Measurements from ENCODE around the gene MSI2.

The MSI2 gene

DNA sequence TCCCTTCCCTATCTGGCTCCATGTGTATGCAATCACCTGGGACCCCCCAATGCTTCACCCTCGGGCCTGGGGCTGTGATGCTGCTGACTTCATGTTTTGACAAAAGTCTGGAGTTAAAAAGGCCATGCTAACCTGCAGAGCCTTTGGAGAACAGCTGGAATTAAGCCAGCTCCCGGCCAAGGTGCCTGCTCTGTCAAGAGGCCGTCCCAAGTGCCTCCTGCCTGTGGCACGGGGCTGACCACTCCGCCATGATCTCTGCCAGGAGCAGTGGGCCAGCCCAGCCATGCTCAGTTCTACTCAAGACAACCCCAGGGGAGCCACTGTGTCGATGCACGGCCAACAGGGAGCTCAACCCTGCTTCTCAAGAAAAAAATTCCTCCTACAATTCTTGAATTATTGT is 395.1 kb downstream of the MSI2 start:
- H3K4me3 ChIP-seq (ENCODE audit: low read depth, low read length), result no peak overlapping the region
- TF ChIP-seq, protein P1, sequence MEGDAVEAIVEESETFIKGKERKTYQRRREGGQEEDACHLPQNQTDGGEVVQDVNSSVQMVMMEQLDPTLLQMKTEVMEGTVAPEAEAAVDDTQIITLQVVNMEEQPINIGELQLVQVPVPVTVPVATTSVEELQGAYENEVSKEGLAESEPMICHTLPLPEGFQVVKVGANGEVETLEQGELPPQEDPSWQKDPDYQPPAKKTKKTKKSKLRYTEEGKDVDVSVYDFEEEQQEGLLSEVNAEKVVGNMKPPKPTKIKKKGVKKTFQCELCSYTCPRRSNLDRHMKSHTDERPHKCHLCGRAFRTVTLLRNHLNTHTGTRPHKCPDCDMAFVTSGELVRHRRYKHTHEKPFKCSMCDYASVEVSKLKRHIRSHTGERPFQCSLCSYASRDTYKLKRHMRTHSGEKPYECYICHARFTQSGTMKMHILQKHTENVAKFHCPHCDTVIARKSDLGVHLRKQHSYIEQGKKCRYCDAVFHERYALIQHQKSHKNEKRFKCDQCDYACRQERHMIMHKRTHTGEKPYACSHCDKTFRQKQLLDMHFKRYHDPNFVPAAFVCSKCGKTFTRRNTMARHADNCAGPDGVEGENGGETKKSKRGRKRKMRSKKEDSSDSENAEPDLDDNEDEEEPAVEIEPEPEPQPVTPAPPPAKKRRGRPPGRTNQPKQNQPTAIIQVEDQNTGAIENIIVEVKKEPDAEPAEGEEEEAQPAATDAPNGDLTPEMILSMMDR (IDR thresholded peaks at IDR 0.05; ENCODE audit: low read depth, low read length), result no peak
- H3K9me3 ChIP-seq (ENCODE audit: severe bottlenecking), result no peaks in the 10 kb centered on the region
- no peaks in the 10 kb centered on the region for H3K27me3 ChIP-seq (ENCODE audit: insufficient read depth, low read depth, severe bottlenecking)
- H3K27ac ChIP-seq, result peak overlapping the region; percentile 13; the same call in 1 of the 2 replicates
- no peak for DNase-seq
- peaks cover 59% of the 10 kb centered on the region for H3K36me3 ChIP-seq

GRCh38 chr17:57651996-57652395 is 395.7 kb downstream of the MSI2 start:
- no peak for DNase-seq
- peaks cover 56% of the 10 kb centered on the region for H3K36me3 ChIP-seq
- no peak overlapping the region for H3K4me3 ChIP-seq (ENCODE audit: low read depth, low read length)
- no peaks in the 10 kb centered on the region for H3K9me3 ChIP-seq (ENCODE audit: severe bottlenecking)
- TF ChIP-seq, protein P1 (IDR thresholded peaks at IDR 0.05; ENCODE audit: low read depth, low read length), result no peak
- no peaks in the 10 kb centered on the region for H3K27me3 ChIP-seq (ENCODE audit: insufficient read depth, low read depth, severe bottlenecking)
- no peak overlapping the region; the same call in 1 of the 2 replicates for H3K27ac ChIP-seq

DNA sequence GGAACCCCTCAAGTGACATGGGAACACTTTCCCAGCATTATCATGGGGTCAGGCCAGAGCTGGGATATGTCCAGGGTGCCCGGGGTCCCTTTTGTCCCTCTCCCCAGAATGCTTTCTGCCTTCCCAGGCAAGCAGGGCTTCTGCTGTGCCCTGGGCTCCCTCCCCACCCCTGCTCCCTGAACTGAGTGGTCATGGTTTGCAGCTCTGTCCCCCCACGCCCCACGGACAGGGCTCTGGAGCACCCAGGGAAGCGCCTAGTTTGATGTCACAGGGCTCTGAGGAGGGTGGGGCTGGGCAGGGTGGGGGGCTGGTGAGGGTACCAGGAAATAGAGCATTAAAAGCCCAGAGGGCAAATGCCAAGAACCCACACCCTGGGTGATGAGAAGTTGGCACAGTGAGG is 396.5 kb downstream of the MSI2 start:
- Histone ChIP-seq H3K27ac (no peak overlapping the region), H3K4me3 (ENCODE audit: low read depth, low read length) (no peak overlapping the region), H3K9me3 (ENCODE audit: severe bottlenecking) (no peaks in the 10 kb centered on the region), H3K27me3 (ENCODE audit: insufficient read depth, low read depth, severe bottlenecking) (no peaks in the 10 kb centered on the region), H3K36me3 (peaks cover 57% of the 10 kb centered on the region)
- DNase-seq, result no peak
- TF ChIP-seq, protein P1 (IDR thresholded peaks at IDR 0.05; ENCODE audit: low read depth, low read length), result no peak

- no peak for DNase-seq
- H3K27me3 ChIP-seq (ENCODE audit: insufficient read depth, low read depth, severe bottlenecking), result no peaks in the 10 kb centered on the region
- no peak overlapping the region for H3K27ac ChIP-seq
- H3K9me3 ChIP-seq (ENCODE audit: severe bottlenecking), result no peaks in the 10 kb centered on the region
- no peak overlapping the region for H3K4me3 ChIP-seq (ENCODE audit: low read depth, low read length)
- H3K36me3 ChIP-seq, result peaks cover 57% of the 10 kb centered on the region
- TF ChIP-seq, protein P1 (IDR thresholded peaks at IDR 0.05; ENCODE audit: low read depth, low read length), result no peak
Observed at GRCh38 chr17:57653279-57653678, 397.0 kb downstream of the MSI2 start.

DNA sequence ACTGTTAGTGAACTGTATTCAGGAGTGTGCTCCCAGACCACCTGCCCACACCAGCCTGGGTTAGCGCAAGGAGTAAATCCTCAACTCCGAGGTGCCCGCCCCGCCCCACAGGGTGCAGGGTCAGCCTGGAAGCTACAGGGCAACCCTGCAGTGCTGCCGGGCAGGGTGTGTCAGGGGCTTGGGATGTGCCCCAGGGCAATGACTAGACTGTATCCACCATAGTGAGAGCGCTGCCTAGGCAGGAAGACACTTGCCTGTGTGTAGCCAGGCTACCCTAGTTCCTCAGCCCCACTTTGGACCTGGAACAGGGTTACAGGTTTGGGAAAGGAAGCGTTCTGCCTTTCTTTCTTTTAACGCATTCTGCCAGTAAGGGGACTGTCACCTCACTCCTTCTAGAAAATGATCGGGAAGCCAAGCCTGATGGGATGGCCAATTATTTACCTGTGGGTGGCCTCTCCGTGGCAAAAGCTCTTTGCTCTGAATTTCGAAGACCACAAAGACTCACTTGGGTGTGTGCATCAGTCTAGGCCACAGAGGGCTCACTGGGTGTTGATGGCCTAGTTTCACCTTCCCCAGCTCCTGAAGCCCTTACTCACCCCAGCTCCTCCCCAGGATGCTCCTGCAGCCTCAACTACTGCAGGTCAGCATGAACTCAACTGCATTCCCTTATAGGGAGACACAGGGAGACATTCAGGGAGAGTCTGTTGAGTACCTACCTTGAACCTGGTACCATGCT is 397.9 kb downstream of the MSI2 start:
- Histone ChIP-seq H3K9me3 (ENCODE audit: severe bottlenecking) (no peaks in the 10 kb centered on the region), H3K27ac (no peak overlapping the region), H3K36me3 (peaks cover 52% of the 10 kb centered on the region), H3K4me3 (ENCODE audit: low read depth, low read length) (no peak overlapping the region), H3K27me3 (ENCODE audit: insufficient read depth, low read depth, severe bottlenecking) (no peaks in the 10 kb centered on the region)
- TF ChIP-seq, protein P1 (IDR thresholded peaks at IDR 0.05; ENCODE audit: low read depth, low read length), result no peak
- DNase-seq, result no peak

GRCh38 chr17:57655553-57655952 is 399.2 kb downstream of the MSI2 start:
- Histone ChIP-seq H3K4me3 (ENCODE audit: low read depth, low read length) (no peak overlapping the region), H3K36me3 (peaks cover 57% of the 10 kb centered on the region), H3K9me3 (ENCODE audit: severe bottlenecking) (no peaks in the 10 kb centered on the region), H3K27me3 (ENCODE audit: insufficient read depth, low read depth, severe bottlenecking) (no peaks in the 10 kb centered on the region), H3K27ac (no peak overlapping the region)
- DNase-seq, result no peak
- TF ChIP-seq, protein P1 (IDR thresholded peaks at IDR 0.05; ENCODE audit: low read depth, low read length), result no peak
